ENCODE results near the gene YY1. TPM values are rescaled to one million over a fixed set of nuclear protein-coding genes. Genes with fewer than 3 reads are reported as not detected.
"Not testable (repeated sequence)": the region's sequence is repeated elsewhere in the genome, so short reads cannot be mapped to it uniquely, and the experiment has no call there.

The YY1 gene
- total RNA-seq: 37.6 and 47.5 TPM in 2 replicates

- DNase-seq (ENCODE audit: extremely low read depth, low read depth, low spot score): peak; percentile 41
Observed at GRCh38 chr14:100238419-100239210, at the start of gene YY1. YY1 (plus strand) TSS chr14:100239144; CDS start chr14:100239245, 101 bp downstream.

GRCh38 chr14:100190126-100190525 is 48.8 kb upstream of the YY1 start:
- no peak for DNase-seq (ENCODE audit: extremely low read depth, low read depth, low spot score)

- no peak for DNase-seq (ENCODE audit: extremely low read depth, low read depth, low spot score)
Observed at GRCh38 chr14:100191584-100192249, 47.2 kb upstream of the YY1 start.

GRCh38 chr14:100192250-100192671 is 46.7 kb upstream of the YY1 start:
- DNase-seq (ENCODE audit: extremely low read depth, low read depth, low spot score): no peak

- peak; percentile 62 for DNase-seq (ENCODE audit: extremely low read depth, low read depth, low spot score)
Observed at GRCh38 chr14:100192672-100193416, 46.1 kb upstream of the YY1 start.

- DNase-seq (ENCODE audit: extremely low read depth, low read depth, low spot score): no peak
Observed at GRCh38 chr14:100193417-100194357, 45.3 kb upstream of the YY1 start.

GRCh38 chr14:100199240-100199860 is 39.6 kb upstream of the YY1 start:
- DNase-seq (ENCODE audit: extremely low read depth, low read depth, low spot score): no peak

GRCh38 chr14:100200311-100200710 is 38.6 kb upstream of the YY1 start:
- no peak for DNase-seq (ENCODE audit: extremely low read depth, low read depth, low spot score)

- DNase-seq (ENCODE audit: extremely low read depth, low read depth, low spot score): no peak
Observed at GRCh38 chr14:100201701-100202100, 37.2 kb upstream of the YY1 start.

GRCh38 chr14:100202712-100203111 is 36.2 kb upstream of the YY1 start:
- no peak for DNase-seq (ENCODE audit: extremely low read depth, low read depth, low spot score)

GRCh38 chr14:100203146-100203545 is 35.8 kb upstream of the YY1 start:
- DNase-seq (ENCODE audit: extremely low read depth, low read depth, low spot score): no peak

GRCh38 chr14:100203962-100204834 is 34.7 kb upstream of the YY1 start:
- DNase-seq (ENCODE audit: extremely low read depth, low read depth, low spot score): no peak

- not testable (repeated sequence) for DNase-seq (ENCODE audit: extremely low read depth, low read depth, low spot score)
Observed at GRCh38 chr14:100204835-100205167, 34.1 kb upstream of the YY1 start.

- not testable (repeated sequence) for DNase-seq (ENCODE audit: extremely low read depth, low read depth, low spot score)
Observed at GRCh38 chr14:100207588-100207987, 31.4 kb upstream of the YY1 start.

- not testable (repeated sequence) for DNase-seq (ENCODE audit: extremely low read depth, low read depth, low spot score)
Observed at GRCh38 chr14:100208136-100208535, 30.8 kb upstream of the YY1 start.

- no peak for DNase-seq (ENCODE audit: extremely low read depth, low read depth, low spot score)
Observed at GRCh38 chr14:100211366-100211765, 27.6 kb upstream of the YY1 start.

- no peak for DNase-seq (ENCODE audit: extremely low read depth, low read depth, low spot score)
Observed at GRCh38 chr14:100211893-100212292, 27.1 kb upstream of the YY1 start.

- no peak for DNase-seq (ENCODE audit: extremely low read depth, low read depth, low spot score)
Observed at GRCh38 chr14:100212476-100213333, 26.2 kb upstream of the YY1 start.

All from glomerular endothelial cell (primary cell).